Fibroblast of skin of scalp (primary cell): ENCODE measurements around the gene GOT1. TPM values are rescaled to one million over a fixed set of nuclear protein-coding genes. Genes with fewer than 3 reads are reported as not detected.

ENCODE experiments used
- DNase-seq: peaks from one replicate; pipeline ENCODE4 v3.0.0-alpha.2; 2013
- polyA plus RNA-seq, 2 experiments: library from polyadenylated mRNA; unstranded; fragments of 120-200 nt; gene quantifications; one replicate each; pipeline ENCODE4 v1.2.1, GENCODE V29; 2013; ENCODE audit not compliant: insufficient read length in 2 of 2

The GOT1 gene
- 64.8 TPM for polyA plus RNA-seq (2013, experiment 1 of 2; ENCODE audit: insufficient read length)
- 68.8 TPM for polyA plus RNA-seq (2013, experiment 2 of 2; ENCODE audit: insufficient read length)

GRCh38 chr10:99430451-99431189 is at the start of gene GOT1:
Gene GOT1, minus strand, starts transcription at chr10:99430624. Its CDS starts 59 bp downstream, at chr10:99430565.
- DNase-seq, result peak; percentile 99

- no peak for DNase-seq
These were observed 39.9 kb upstream of the GOT1 start for GRCh38 chr10:99470327-99470726.

- no peak for DNase-seq
These were observed 37.0 kb upstream of the GOT1 start for GRCh38 chr10:99467236-99467999.

GRCh38 chr10:99466632-99467223 is 36.3 kb upstream of the GOT1 start:
- DNase-seq, result peak; percentile 9

- peak; percentile 8 for DNase-seq
These were observed 30.8 kb upstream of the GOT1 start for GRCh38 chr10:99461230-99461629.

- no peak for DNase-seq
These were observed 29.6 kb upstream of the GOT1 start for GRCh38 chr10:99460070-99460469.

- no peak for DNase-seq
These were observed 28.8 kb upstream of the GOT1 start for GRCh38 chr10:99459217-99459616.

- peak; percentile 32 for DNase-seq
These were observed 27.4 kb upstream of the GOT1 start for GRCh38 chr10:99457813-99458212.

- DNase-seq, result no peak
These were observed 26.5 kb upstream of the GOT1 start for GRCh38 chr10:99456931-99457288.

GRCh38 chr10:99456207-99456930 is 25.9 kb upstream of the GOT1 start:
- DNase-seq, result no peak

GRCh38 chr10:99451981-99452380 is 21.6 kb upstream of the GOT1 start:
- no peak for DNase-seq

- no peak for DNase-seq
These were observed 21.0 kb upstream of the GOT1 start for GRCh38 chr10:99451499-99451788.

GRCh38 chr10:99450624-99451498 is 20.4 kb upstream of the GOT1 start:
- no peak for DNase-seq

- no peak for DNase-seq
These were observed 19.7 kb upstream of the GOT1 start for GRCh38 chr10:99450156-99450555.

GRCh38 chr10:99449023-99449422 is 18.6 kb upstream of the GOT1 start:
- DNase-seq, result no peak

GRCh38 chr10:99444383-99445045 is 14.1 kb upstream of the GOT1 start:
- DNase-seq, result no peak

- no peak for DNase-seq
These were observed 13.1 kb upstream of the GOT1 start for GRCh38 chr10:99443500-99443899.

- no peak for DNase-seq
These were observed 12.0 kb upstream of the GOT1 start for GRCh38 chr10:99442394-99442793.

GRCh38 chr10:99438890-99439289 is 8.5 kb upstream of the GOT1 start:
- DNase-seq, result no peak

GRCh38 chr10:99435986-99436638 is 5.7 kb upstream of the GOT1 start:
- DNase-seq, result peak; percentile 50
